GM12878 (cell line): ENCODE data around the gene CARD10. TPM values are rescaled to one million over a fixed set of nuclear protein-coding genes. Genes with fewer than 3 reads are reported as not detected.

ENCODE experiments used
- ATAC-seq: fragments of 200-7000 bp; cut with Tn5 transposase; 3 replicates; pipeline ENCODE4 v1.9.1; 2020; ENCODE audit warnings: mild to moderate bottlenecking, moderate library complexity
- BruUV-seq: library from RNA; stranded (reverse); fragments of 400-500 nt; replicated peaks from 2 replicates; lab custom pipeline; 2021; lab: Mats Ljungman, UMichigan
- CTCF ChIA-PET: fragments of 300-600 bp; sonication (Branson Sonifier 250); formaldehyde crosslinking; extraction: SDS; loops from one replicate; lab custom pipeline; 2021; ENCODE audit warnings: inconsistent platforms; lab: Yijun Ruan, JAX
- POLR2A ChIA-PET: fragments of 350-600 bp; formaldehyde crosslinking; extraction: SDS; loops from one replicate; lab custom pipeline; 2021; ENCODE audit warnings: inconsistent platforms; lab: Charles Lee
- RAD21 ChIA-PET: fragments of 300-600 bp; sonication (Branson Sonifier 250); formaldehyde crosslinking; loops from one replicate; lab custom pipeline; 2023; ENCODE audit warnings: antibody characterized with exemption; ENCODE audit not compliant: unreplicated experiment; lab: Charles Lee
- SMC1A ChIA-PET: fragments of 300-600 bp; sonication (Branson Sonifier 250); formaldehyde crosslinking; loops from one replicate; lab custom pipeline; 2023; ENCODE audit not compliant: unreplicated experiment, uncharacterized antibody; lab: Charles Lee
- DNase-seq: peaks from one replicate; pipeline ENCODE4 v3.0.0-alpha.2; 2011; ENCODE audit warnings: low read depth, low spot score
- FAIRE-seq: peaks from 3 replicates; lab custom pipeline; 2011; peaks lifted over from hg19 to GRCh38; lab: Jason Lieb, UNC
- H2AFZ ChIP-seq: 2 replicates; pipeline ENCODE4 v1.6.0; 2011; ENCODE audit warnings: low read depth, low read length, control low read depth; ENCODE audit not compliant: control insufficient read depth
- H3K27ac ChIP-seq: 2 replicates; pipeline ENCODE4 v1.5.1; 2011; ENCODE audit warnings: control low read depth; ENCODE audit not compliant: control insufficient read depth, insufficient read depth
- H3K27me3 ChIP-seq, 2 experiments: replicated peaks in 1 of 2; 2 replicates each; pipeline versions ENCODE4 v1.6.0 to v1.6.1; 2011; ENCODE audit warnings: low read length in 1 of 2; ENCODE audit not compliant: control insufficient read depth in 2 of 2, insufficient read depth in 2 of 2
- H3K36me3 ChIP-seq, 2 experiments: 2 replicates each; pipeline ENCODE4 v1.5.1; 2011; ENCODE audit warnings: low read length in 1 of 2; ENCODE audit not compliant: control insufficient read depth in 2 of 2, insufficient read depth in 2 of 2
- H3K4me1 ChIP-seq: 2 replicates; pipeline ENCODE4 v1.6.1; 2011; ENCODE audit warnings: mild to moderate bottlenecking, low read length, moderate library complexity, mixed read lengths; ENCODE audit not compliant: control insufficient read depth, insufficient read depth
- H3K4me2 ChIP-seq: 2 replicates; pipeline ENCODE4 v1.6.0; 2011; ENCODE audit warnings: control low read depth; ENCODE audit not compliant: control insufficient read depth, insufficient read depth
- H3K4me3 ChIP-seq: fragments of 200-600 bp; sonication (generic); 2 replicates; pipeline ENCODE4 v1.5.1; 2016
- H3K79me2 ChIP-seq: 2 replicates; pipeline ENCODE4 v1.6.0; 2011; ENCODE audit warnings: low read length; ENCODE audit not compliant: control insufficient read depth, insufficient read depth
- H3K9ac ChIP-seq: 2 replicates; pipeline ENCODE4 v1.8.0; 2011; ENCODE audit warnings: low read length, control low read depth, mixed read lengths; ENCODE audit not compliant: control insufficient read depth, insufficient read depth
- H3K9me3 ChIP-seq: replicated peaks from 3 replicates; pipeline ENCODE4 v1.5.1; 2011; ENCODE audit warnings: mild to moderate bottlenecking, low read length; ENCODE audit not compliant: control insufficient read depth, insufficient read depth
- H4K20me1 ChIP-seq: 2 replicates; pipeline ENCODE4 v1.6.0; 2011; ENCODE audit not compliant: control insufficient read depth, insufficient read depth
- ESRRA ChIP-seq: IDR thresholded peaks from 2 replicates; pipeline ENCODE4 v1.6.1; 2012; ENCODE audit warnings: mild to moderate bottlenecking, low read length, improper control_type of control experiment
- HDAC2 ChIP-seq: fragments of 200-600 bp; sonication (generic); IDR thresholded peaks from 2 replicates; pipeline ENCODE4 v1.6.1; 2017
- HDGF ChIP-seq: fragments of 450-650 bp; IDR thresholded peaks from 2 replicates; pipeline ENCODE4 v1.6.1; 2016; ENCODE audit warnings: antibody characterized with exemption
- WGBS: methylation state at CpG from one replicate; pipeline ENCODE4 v1.1.6; 2016; ENCODE audit warnings: low lambda C conversion rate; ENCODE audit not compliant: insufficient replicate concordance, insufficient coverage; ENCODE audit errors: missing lambda C conversion rate; 5-methylcytosine and 5-hydroxymethylcytosine counted together
- in situ Hi-C: fragments of 300-500 bp; cut with MboI; formaldehyde crosslinking; loops from 9 replicates; pipeline ENCODE4 v1.14.3; 2018; ENCODE audit warnings: mixed read lengths
- intact Hi-C: fragments of 100-400 bp; cut with micrococcal nuclease; formaldehyde crosslinking; loops from one replicate; pipeline ENCODE4 v1.14.2; 2022; ENCODE audit not compliant: unreplicated experiment
- polyA plus RNA-seq, 11 experiments: library from polyadenylated mRNA; depleted of rRNA in 4 of 11; unstranded in 6 of 11; stranded (reverse) in 5 of 11; fragments of >200 nt; fragmentation: Nextera tagmentation in 4 of 11; fragmentation: Illumina TruSeq in 1 of 11; extraction: Ambion mirVana in 4 of 11; extraction: Trizol in 1 of 11; gene quantifications; 1 replicate in 1 of 11; 2 replicates in 10 of 11; pipeline versions ENCODE4 v1.2.1 to v1.2.3, GENCODE V29; 2011 to 2016; ENCODE audit warnings: inconsistent platforms in 2 of 11, missing spikeins in 2 of 11, low read depth in 1 of 11
- total RNA-seq, 4 experiments: library from RNA; depleted of rRNA in 3 of 4; stranded (reverse); fragments of >200 nt in 3 of 4; fragmentation: Illumina TruSeq in 1 of 4; extraction: Trizol in 1 of 4; gene quantifications; 2 replicates each; pipeline versions ENCODE4 v1.2.1 to v1.2.3, GENCODE V29; 2013 to 2021
- TF ChIP-seq, protein P1 (sequence below): fragments of 450-650 bp; IDR thresholded peaks from 2 replicates; pipeline ENCODE4 v1.6.1; 2014; ENCODE audit warnings: mild to moderate bottlenecking
- TF ChIP-seq, protein P2 (sequence below): fragments of 450-650 bp; formaldehyde crosslinking; IDR thresholded peaks from 2 replicates; pipeline ENCODE4 v1.4.0; 2022; ENCODE audit warnings: mild to moderate bottlenecking, moderate library complexity
- TF ChIP-seq, protein P3 (sequence below): IDR thresholded peaks from 2 replicates; pipeline ENCODE4 v1.6.1; 2012; ENCODE audit warnings: low read length, inconsistent platforms

Gene CARD10
- total and polyA plus RNA-seq, 10 of the 15 experiments (the other 5 are each of a cell fraction or from before 2014, with no cell fraction given), result 0.08 to 0.10 (median 0.10) TPM; not detected in 7

DNA sequence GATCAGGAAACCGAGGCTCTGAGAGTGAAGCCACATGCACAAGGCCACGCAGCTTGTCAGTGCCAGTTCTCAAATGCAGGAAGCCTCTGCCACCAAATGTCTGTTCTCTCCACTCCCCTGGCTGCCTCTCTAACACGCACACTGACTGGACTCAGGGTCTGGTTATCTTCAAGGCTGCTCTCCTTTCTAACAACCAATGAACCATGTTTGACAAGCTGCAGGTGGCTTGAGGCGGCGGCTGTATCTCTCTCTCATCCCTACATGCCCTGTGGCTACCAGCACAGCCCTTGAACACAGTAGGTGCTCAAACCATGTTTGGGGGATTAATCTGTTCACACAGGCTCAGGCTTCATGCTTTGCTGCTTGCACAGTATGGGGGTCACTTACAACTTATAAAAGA, 56.8 kb downstream of the CARD10 start:
- in situ Hi-C loops (no loop called here), intact Hi-C loops (no loop called here)
- no peak for ATAC-seq
- H4K20me1 ChIP-seq, result no peaks in the 10 kb centered on the region; the same call in 1 of the 2 replicates
- no peak for DNase-seq
- WGBS, result 88% methylated on average over 5 of the region's 5 CpGs
- no peak overlapping the region for H2AFZ ChIP-seq
- ChIA-PET CTCF (interaction anchor here (0.6 to 1.4 kb wide), 3 partner anchors 10 to 145 kb away, joined by 3 to 4 read pairs (median 4); no protein-coding TSS in a partner anchor), SMC1A (interaction anchor here (1.3 kb wide), 1 partner anchor 36 kb away, joined by 3 read pairs; no protein-coding TSS in a partner anchor), POLR2A (no interaction called here), RAD21 (interaction anchor here (0.7 kb wide), 1 partner anchor 340 kb away, joined by 3 read pairs; no protein-coding TSS in a partner anchor)
- no peak overlapping the region for H3K4me2 ChIP-seq
- H3K27ac ChIP-seq, result no peak overlapping the region
- TF ChIP-seq, protein P1, sequence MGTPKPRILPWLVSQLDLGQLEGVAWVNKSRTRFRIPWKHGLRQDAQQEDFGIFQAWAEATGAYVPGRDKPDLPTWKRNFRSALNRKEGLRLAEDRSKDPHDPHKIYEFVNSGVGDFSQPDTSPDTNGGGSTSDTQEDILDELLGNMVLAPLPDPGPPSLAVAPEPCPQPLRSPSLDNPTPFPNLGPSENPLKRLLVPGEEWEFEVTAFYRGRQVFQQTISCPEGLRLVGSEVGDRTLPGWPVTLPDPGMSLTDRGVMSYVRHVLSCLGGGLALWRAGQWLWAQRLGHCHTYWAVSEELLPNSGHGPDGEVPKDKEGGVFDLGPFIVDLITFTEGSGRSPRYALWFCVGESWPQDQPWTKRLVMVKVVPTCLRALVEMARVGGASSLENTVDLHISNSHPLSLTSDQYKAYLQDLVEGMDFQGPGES, result no peak
- TF ChIP-seq, protein P2, sequence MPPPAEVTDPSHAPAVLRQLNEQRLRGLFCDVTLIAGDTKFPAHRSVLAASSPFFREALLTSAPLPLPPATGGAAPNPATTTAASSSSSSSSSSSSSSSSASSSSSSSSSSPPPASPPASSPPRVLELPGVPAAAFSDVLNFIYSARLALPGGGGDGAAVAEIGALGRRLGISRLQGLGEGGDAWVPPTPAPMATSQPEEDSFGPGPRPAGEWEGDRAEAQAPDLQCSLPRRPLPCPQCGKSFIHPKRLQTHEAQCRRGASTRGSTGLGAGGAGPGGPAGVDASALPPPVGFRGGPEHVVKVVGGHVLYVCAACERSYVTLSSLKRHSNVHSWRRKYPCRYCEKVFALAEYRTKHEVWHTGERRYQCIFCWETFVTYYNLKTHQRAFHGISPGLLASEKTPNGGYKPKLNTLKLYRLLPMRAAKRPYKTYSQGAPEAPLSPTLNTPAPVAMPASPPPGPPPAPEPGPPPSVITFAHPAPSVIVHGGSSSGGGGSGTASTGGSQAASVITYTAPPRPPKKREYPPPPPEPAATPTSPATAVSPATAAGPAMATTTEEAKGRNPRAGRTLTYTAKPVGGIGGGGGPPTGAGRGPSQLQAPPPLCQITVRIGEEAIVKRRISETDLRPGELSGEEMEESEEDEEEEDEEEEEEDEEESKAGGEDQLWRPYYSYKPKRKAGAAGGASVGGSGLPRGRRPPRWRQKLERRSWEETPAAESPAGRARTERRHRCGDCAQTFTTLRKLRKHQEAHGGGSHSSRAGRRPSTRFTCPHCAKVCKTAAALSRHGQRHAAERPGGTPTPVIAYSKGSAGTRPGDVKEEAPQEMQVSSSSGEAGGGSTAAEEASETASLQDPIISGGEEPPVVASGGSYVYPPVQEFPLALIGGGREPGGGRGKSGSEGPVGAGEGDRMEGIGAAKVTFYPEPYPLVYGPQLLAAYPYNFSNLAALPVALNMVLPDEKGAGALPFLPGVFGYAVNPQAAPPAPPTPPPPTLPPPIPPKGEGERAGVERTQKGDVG (CRISPR knock-in tag), result no peak
- TF ChIP-seq HDAC2, result no peak
- TF ChIP-seq, protein P3, sequence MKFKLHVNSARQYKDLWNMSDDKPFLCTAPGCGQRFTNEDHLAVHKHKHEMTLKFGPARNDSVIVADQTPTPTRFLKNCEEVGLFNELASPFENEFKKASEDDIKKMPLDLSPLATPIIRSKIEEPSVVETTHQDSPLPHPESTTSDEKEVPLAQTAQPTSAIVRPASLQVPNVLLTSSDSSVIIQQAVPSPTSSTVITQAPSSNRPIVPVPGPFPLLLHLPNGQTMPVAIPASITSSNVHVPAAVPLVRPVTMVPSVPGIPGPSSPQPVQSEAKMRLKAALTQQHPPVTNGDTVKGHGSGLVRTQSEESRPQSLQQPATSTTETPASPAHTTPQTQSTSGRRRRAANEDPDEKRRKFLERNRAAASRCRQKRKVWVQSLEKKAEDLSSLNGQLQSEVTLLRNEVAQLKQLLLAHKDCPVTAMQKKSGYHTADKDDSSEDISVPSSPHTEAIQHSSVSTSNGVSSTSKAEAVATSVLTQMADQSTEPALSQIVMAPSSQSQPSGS, result no peak
- no peak for TF ChIP-seq HDGF
- TF ChIP-seq ESRRA, result no peak
- BruUV-seq, result no TSS peak
- no peaks in the 10 kb centered on the region for H3K79me2 ChIP-seq
- no peak for FAIRE-seq
- H3K9ac ChIP-seq, result no peak overlapping the region
- no peak overlapping the region for H3K4me3 ChIP-seq
- peaks cover 12% of the 10 kb centered on the region for H3K4me1 ChIP-seq
- H3K27me3 ChIP-seq, result no peaks in the 10 kb centered on the region
- no peaks in the 10 kb centered on the region for H3K9me3 ChIP-seq
- H3K36me3 ChIP-seq, result peaks cover 3 to 4% of the 10 kb centered on the region in 2 experiments; a peak in 2 of 4 replicates
